GM12872 (cell line): ENCODE results near the gene TRAPPC10.

Experiments
- TF ChIP-seq, protein P1 (sequence below): IDR thresholded peaks from 3 replicates; pipeline ENCODE4 v1.5.1; 2011; ENCODE audit warnings: low read depth, mild to moderate bottlenecking, low read length, moderate library complexity; ENCODE audit not compliant: insufficient read depth

TRAPPC10 gene

GRCh38 chr21:43989401-43989800 lies 22.7 kb upstream of the TRAPPC10 start:
- TF ChIP-seq, protein P1, sequence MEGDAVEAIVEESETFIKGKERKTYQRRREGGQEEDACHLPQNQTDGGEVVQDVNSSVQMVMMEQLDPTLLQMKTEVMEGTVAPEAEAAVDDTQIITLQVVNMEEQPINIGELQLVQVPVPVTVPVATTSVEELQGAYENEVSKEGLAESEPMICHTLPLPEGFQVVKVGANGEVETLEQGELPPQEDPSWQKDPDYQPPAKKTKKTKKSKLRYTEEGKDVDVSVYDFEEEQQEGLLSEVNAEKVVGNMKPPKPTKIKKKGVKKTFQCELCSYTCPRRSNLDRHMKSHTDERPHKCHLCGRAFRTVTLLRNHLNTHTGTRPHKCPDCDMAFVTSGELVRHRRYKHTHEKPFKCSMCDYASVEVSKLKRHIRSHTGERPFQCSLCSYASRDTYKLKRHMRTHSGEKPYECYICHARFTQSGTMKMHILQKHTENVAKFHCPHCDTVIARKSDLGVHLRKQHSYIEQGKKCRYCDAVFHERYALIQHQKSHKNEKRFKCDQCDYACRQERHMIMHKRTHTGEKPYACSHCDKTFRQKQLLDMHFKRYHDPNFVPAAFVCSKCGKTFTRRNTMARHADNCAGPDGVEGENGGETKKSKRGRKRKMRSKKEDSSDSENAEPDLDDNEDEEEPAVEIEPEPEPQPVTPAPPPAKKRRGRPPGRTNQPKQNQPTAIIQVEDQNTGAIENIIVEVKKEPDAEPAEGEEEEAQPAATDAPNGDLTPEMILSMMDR = no peak

GRCh38 chr21:43991447-43991991 lies 20.6 kb upstream of the TRAPPC10 start:
- TF ChIP-seq, protein P1 = no peak

DNA sequence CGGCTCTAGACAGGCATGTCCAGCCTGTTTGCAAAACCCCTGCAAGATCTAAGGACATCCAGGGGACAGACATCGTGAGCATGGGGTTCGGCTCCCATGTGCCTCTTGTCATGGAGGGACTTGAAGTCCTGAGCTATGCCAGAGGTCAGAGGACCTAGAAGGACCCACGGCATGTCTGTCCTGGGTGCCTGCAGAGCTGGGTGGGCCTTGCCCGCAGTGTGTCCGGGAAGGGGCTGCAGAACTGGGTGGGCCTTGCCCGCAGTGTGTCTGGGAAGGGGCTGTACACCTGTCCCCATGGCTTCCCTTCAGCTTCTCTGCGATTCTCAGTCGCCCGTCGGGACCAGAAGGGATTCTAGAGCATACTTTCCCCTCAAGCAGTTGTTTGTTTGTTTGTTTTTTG lies 20.0 kb upstream of the TRAPPC10 start:
- TF ChIP-seq, protein P1 = no peak

DNA sequence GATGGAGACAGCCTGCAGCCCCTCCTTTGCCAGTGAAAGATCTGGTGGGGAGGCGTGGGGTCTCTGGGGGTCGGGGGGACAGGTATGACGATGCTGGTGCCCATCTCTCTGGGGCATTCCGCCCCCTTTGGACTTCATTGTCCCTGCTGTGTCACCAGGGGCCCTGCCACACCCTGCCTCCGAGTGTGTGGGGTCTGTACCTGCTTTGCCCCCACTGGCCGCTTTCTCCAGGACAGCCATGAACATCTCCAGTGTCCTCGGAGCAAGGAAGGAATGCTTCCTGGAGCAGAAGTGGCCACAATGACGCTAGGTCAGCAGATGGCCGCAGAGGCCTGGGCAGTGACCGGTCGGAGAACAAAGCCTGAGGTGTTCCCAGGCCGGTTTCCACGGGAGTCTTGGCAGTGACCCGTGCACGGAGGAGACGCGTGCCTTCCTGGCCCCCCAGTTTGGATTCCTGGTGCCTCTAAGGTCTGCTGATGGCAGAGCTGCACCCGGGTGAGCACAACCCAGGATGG lies 18.6 kb upstream of the TRAPPC10 start:
- TF ChIP-seq, protein P1 = no peak

DNA sequence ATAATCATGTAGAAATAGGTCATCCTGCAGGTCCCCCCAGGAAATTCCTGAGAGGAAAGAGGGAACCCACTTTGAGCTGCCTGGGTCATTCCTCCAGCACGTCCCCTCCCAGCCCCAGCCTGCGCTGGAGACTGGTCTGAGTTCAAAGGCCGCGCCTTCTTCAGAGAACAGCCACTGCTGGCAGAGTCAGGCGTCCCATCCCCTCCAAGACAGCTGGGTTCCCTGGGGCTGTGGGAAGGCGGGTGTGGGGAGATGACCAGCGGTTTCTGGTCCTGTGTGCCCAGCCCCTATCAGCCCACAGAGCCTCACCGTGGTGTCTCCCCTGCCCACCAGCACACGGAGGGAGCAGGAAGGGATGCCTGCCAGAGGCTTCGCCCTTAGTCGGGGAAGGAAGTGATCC lies 18.0 kb upstream of the TRAPPC10 start:
- TF ChIP-seq, protein P1 = no peak

DNA sequence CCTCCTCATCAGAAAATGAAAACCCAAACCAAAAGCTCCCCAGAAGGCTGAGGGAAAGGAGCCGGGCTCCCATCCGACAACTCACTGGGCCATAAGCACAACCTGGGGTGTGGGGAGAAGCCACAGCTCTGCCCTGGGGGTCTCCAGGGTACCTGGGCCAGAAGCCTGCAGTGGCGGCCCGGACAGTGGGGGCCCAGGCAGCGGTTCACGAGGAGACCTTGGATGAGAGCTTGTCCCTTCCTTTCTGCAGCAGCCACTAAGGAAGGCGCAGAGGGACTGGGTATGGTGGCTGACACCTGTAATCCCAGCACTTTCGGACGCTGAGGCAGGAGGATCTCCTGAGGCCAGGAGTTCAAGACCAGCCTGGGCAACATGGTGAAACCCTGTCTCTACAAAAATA lies 17.5 kb upstream of the TRAPPC10 start:
- TF ChIP-seq, protein P1 = no peak

DNA sequence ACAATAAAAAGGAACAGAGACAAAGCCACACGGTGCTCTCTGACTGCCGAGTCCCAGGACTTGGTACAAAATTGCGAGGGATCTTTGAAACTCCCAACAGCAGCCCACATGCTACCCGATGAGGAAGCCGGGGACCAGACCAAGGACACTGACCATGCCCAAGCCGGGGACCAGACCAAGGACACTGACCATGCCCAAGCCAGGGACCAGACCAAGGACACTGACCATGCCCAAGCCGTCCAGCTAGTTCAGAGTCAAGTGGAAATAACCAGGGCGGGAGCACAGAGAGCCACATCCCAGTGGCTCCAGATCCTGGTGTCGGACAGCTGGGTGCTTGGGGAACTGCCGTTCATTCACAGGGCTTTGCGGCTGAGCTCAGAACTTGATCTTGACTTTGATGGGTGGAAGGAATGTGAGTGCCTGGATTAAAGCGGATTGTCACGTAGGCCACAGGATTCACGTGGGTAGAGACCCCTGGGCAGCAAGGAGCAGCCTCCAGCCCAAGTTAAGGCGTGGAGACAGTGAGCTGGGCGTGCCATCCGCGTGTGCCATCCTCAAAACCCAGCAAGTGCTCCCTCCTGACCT lies 16.5 kb upstream of the TRAPPC10 start:
- TF ChIP-seq, protein P1 = no peak
